HCT116 (cell line): ENCODE measurements around the gene FAM135A.
"Not testable (repeated sequence)": the region's sequence is repeated elsewhere in the genome, so short reads cannot be mapped to it uniquely, and the experiment has no call there.

Source experiments
- CTCF ChIP-seq, 3 experiments: fragments of 200-600 bp in 1 of 3; sonication (generic) in 1 of 3; IDR thresholded peaks in 2 of 3; conservative IDR thresholded peaks in 1 of 3; 2 replicates each; pipeline ENCODE4 v1.5.1; 2012 to 2017; ENCODE audit warnings: low read depth in 2 of 3, low read length in 2 of 3, antibody characterized with exemption in 1 of 3, borderline replicate concordance in 1 of 3, control low read depth in 1 of 3, mild to moderate bottlenecking in 1 of 3, mixed read lengths in 1 of 3, mixed run types in 1 of 3, moderate library complexity in 1 of 3; ENCODE audit not compliant: insufficient read depth in 1 of 3
- ELF1 ChIP-seq: IDR thresholded peaks from 2 replicates; pipeline ENCODE4 v1.6.1; 2012; ENCODE audit warnings: low read depth, borderline replicate concordance
- MAX ChIP-seq: IDR thresholded peaks from 2 replicates; pipeline ENCODE4 v1.6.1; 2012
- POLR2A ChIP-seq: IDR thresholded peaks from 2 replicates; pipeline ENCODE4 v1.7.0; 2011; ENCODE audit warnings: borderline replicate concordance; ENCODE audit not compliant: insufficient read depth, insufficient read length; ENCODE audit errors: extremely low read depth
- POLR2AphosphoS5 ChIP-seq: IDR thresholded peaks from 2 replicates; pipeline ENCODE4 v1.6.1; 2011; ENCODE audit warnings: mild to moderate bottlenecking, low read depth, low read length, moderate library complexity
- RAD21 ChIP-seq: IDR thresholded peaks from 2 replicates; pipeline ENCODE4 v1.6.1; 2012; ENCODE audit warnings: low read depth, mild to moderate bottlenecking
- SP1 ChIP-seq: IDR thresholded peaks from 2 replicates; pipeline ENCODE4 v1.6.1; 2012; ENCODE audit warnings: low read depth
- TCF7L2 ChIP-seq: IDR thresholded peaks from 2 replicates; pipeline ENCODE4 v1.7.0; 2011; ENCODE audit warnings: borderline replicate concordance, inconsistent platforms; ENCODE audit not compliant: insufficient read depth, insufficient read length; ENCODE audit errors: extremely low read depth
- YY1 ChIP-seq: IDR thresholded peaks from 2 replicates; pipeline ENCODE4 v1.6.1; 2011; ENCODE audit warnings: low read length, low read depth, moderate library complexity, mild to moderate bottlenecking; ENCODE audit not compliant: insufficient replicate concordance; ENCODE audit errors: extremely low read depth

GRCh38 chr6:70453899-70454298 is 40.6 kb downstream of the FAM135A start:
- TF ChIP-seq RAD21; YY1; CTCF (IDR thresholded peaks at IDR 0.05 in 2 of 3, conservative IDR thresholded peaks at IDR 0.05 in 1 of 3; ENCODE audit: borderline replicate concordance in 1 of 3, insufficient read depth in 1 of 3, low read depth in 2 of 3, low read length in 2 of 3); POLR2A; ELF1; SP1; POLR2AphosphoS5; TCF7L2; MAX: not testable (repeated sequence)
